ENCODE measurements around the gene PLEKHA6. TPM values are rescaled to one million over a fixed set of nuclear protein-coding genes. Genes with fewer than 3 reads are reported as not detected.

PLEKHA6 gene
- total and polyA plus RNA-seq, 2 of the 8 experiments (the other 6 are each of a cell fraction or from before 2014, with no cell fraction given), result 4.8 to 20.2 TPM

- no peak for TF ChIP-seq SUZ12 (IDR thresholded peaks at IDR 0.05; ENCODE audit: low read length)
- TF ChIP-seq SIX5 (IDR thresholded peaks at IDR 0.05; ENCODE audit: low read depth, low read length), result no peak
- TF ChIP-seq POLR2A (IDR thresholded peaks at IDR 0.05; ENCODE audit: control extremely low read depth in 1 of 2, low read depth in 2 of 2, low read length in 2 of 2), result no peak
- TF ChIP-seq RAD21 (IDR thresholded peaks at IDR 0.05 in 1 of 2, conservative IDR thresholded peaks at IDR 0.05 in 1 of 2; ENCODE audit: low read depth in 2 of 2, low read length in 2 of 2), result peak; percentile 67 to 84
- peak; percentile 80; the same call in 1 of the 2 replicates for TF ChIP-seq KDM1A (IDR thresholded peaks at IDR 0.05; ENCODE audit: borderline replicate concordance, low read length)
- TF ChIP-seq GABPA (IDR thresholded peaks at IDR 0.05; ENCODE audit: borderline replicate concordance, insufficient read depth, low read length), result no peak
- TF ChIP-seq KDM5A (IDR thresholded peaks at IDR 0.05; ENCODE audit: low read length), result no peak
- TF ChIP-seq CHD1 (IDR thresholded peaks at IDR 0.05; ENCODE audit: low read depth, low read length), result no peak
- no peak for TF ChIP-seq NANOG (IDR thresholded peaks at IDR 0.05; ENCODE audit: insufficient read depth, low read depth, low read length, poor library complexity, severe bottlenecking)
- TF ChIP-seq BACH1 (IDR thresholded peaks at IDR 0.05; ENCODE audit: low read length), result no peak
- no peak for TF ChIP-seq HDAC6 (IDR thresholded peaks at IDR 0.05; ENCODE audit: low read depth, low read length)
- TF ChIP-seq JUN (IDR thresholded peaks at IDR 0.05; ENCODE audit: low read depth, low read length), result no peak
- no peak for TF ChIP-seq TAF7 (optimal IDR thresholded peaks at IDR 0.05; ENCODE audit: borderline replicate concordance, low read depth, low read length)
- TF ChIP-seq SP2 (IDR thresholded peaks at IDR 0.05; ENCODE audit: low read length), result no peak
- TF ChIP-seq TAF1 (IDR thresholded peaks at IDR 0.05; ENCODE audit: low read depth, low read length), result 0 out of 2 replicates have a peak, but pooled peaks have one; percentile 19
- TF ChIP-seq ATF3 (IDR thresholded peaks at IDR 0.05; ENCODE audit: insufficient read depth, low read depth, low read length), result no peak
- no peak for TF ChIP-seq TBP (IDR thresholded peaks at IDR 0.05; ENCODE audit: low read depth, low read length)
- 0 out of 2 replicates have a peak, but pooled peaks have one; percentile 14 for TF ChIP-seq SRF (IDR thresholded peaks at IDR 0.05; ENCODE audit: low read depth, low read length)
- TF ChIP-seq, protein P1, sequence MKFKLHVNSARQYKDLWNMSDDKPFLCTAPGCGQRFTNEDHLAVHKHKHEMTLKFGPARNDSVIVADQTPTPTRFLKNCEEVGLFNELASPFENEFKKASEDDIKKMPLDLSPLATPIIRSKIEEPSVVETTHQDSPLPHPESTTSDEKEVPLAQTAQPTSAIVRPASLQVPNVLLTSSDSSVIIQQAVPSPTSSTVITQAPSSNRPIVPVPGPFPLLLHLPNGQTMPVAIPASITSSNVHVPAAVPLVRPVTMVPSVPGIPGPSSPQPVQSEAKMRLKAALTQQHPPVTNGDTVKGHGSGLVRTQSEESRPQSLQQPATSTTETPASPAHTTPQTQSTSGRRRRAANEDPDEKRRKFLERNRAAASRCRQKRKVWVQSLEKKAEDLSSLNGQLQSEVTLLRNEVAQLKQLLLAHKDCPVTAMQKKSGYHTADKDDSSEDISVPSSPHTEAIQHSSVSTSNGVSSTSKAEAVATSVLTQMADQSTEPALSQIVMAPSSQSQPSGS (IDR thresholded peaks at IDR 0.05; ENCODE audit: low read length), result no peak
- TF ChIP-seq RNF2 (IDR thresholded peaks at IDR 0.05; ENCODE audit: borderline replicate concordance, low read depth, low read length, missing control alignments, poor library complexity, severe bottlenecking), result no peak
- TF ChIP-seq FOSL1 (IDR thresholded peaks at IDR 0.05; ENCODE audit: insufficient read depth, low read depth, low read length), result no peak
Measured at GRCh38 chr1:204398197-204399125, 38.7 kb upstream of the PLEKHA6 start (continued).
